Endodermal cell (in vitro differentiated cells): ENCODE results near the gene R3HCC1L. TPM values are rescaled to one million over a fixed set of nuclear protein-coding genes. Genes with fewer than 3 reads are reported as not detected.
A peak's percentile ranks its signal among the peaks of the same experiment; 100 is the strongest.

ENCODE experiments used
- DNase-seq: peaks from one replicate; pipeline ENCODE4 v3.0.0-alpha.2; 2017
- H3K27ac ChIP-seq: 2 replicates; pipeline ENCODE4 v1.5.1; 2013; ENCODE audit warnings: mild to moderate bottlenecking, low read depth, low read length, moderate library complexity
- H3K27me3 ChIP-seq: 2 replicates; pipeline ENCODE4 v1.6.1; 2013; ENCODE audit warnings: mild to moderate bottlenecking, low read length, moderate library complexity; ENCODE audit not compliant: insufficient read depth, control insufficient read depth, poor library complexity, severe bottlenecking
- H3K36me3 ChIP-seq: 2 replicates; pipeline ENCODE4 v1.7.0; 2013; ENCODE audit warnings: mild to moderate bottlenecking, low read length, moderate library complexity; ENCODE audit not compliant: control insufficient read depth, insufficient read depth
- H3K4me1 ChIP-seq: one replicate; pipeline ENCODE4 v1.7.0; 2013; ENCODE audit warnings: low read length; ENCODE audit not compliant: control insufficient read depth, insufficient read depth
- H3K4me3 ChIP-seq: 2 replicates; pipeline ENCODE4 v1.5.1; 2013; ENCODE audit warnings: mild to moderate bottlenecking, low read length, moderate library complexity
- H3K9ac ChIP-seq: 2 replicates; pipeline ENCODE4 v1.6.1; 2013; ENCODE audit warnings: mild to moderate bottlenecking, low read length, moderate library complexity; ENCODE audit not compliant: poor library complexity, severe bottlenecking; ENCODE audit errors: extremely low read depth
- H3K9me3 ChIP-seq: 2 replicates; pipeline ENCODE4 v1.6.1; 2013; ENCODE audit warnings: mild to moderate bottlenecking, low read length, moderate library complexity; ENCODE audit not compliant: control insufficient read depth
- H3K27ac Mint-ChIP-seq: 2 replicates; pipeline ENCODE4 v1.8.0; 2020; ENCODE audit warnings: mixed read lengths
- H3K27me3 Mint-ChIP-seq: 2 replicates; pipeline ENCODE4 v1.8.0; 2021; ENCODE audit warnings: mild to moderate bottlenecking, mixed read lengths; ENCODE audit not compliant: insufficient read depth
- H3K36me3 Mint-ChIP-seq: 2 replicates; pipeline ENCODE4 v1.8.0; 2020; ENCODE audit warnings: low read depth, mixed read lengths
- H3K4me1 Mint-ChIP-seq: 2 replicates; pipeline ENCODE4 v1.8.0; 2020; ENCODE audit warnings: mixed read lengths
- H3K4me3 Mint-ChIP-seq: 2 replicates; pipeline ENCODE4 v1.8.0; 2020; ENCODE audit warnings: mild to moderate bottlenecking, moderate library complexity, mixed read lengths
- H3K9me3 Mint-ChIP-seq: 2 replicates; pipeline ENCODE4 v1.8.0; 2020; ENCODE audit warnings: mild to moderate bottlenecking, mixed read lengths
- CTCF ChIP-seq: fragments of 200-600 bp; sonication (generic); conservative IDR thresholded peaks from 2 replicates; pipeline ENCODE4 v1.5.0; 2021; ENCODE audit warnings: antibody characterized with exemption, mild to moderate bottlenecking
- whole genome bisulfite sequencing, 2 experiments: methylation state at CpG; one replicate each; pipeline versions ENCODE4 v1.1.5 to v1.1.7; 2013; ENCODE audit warnings: missing lambda C conversion rate in 2 of 2, mixed read lengths in 1 of 2; ENCODE audit not compliant: insufficient coverage in 1 of 2, insufficient read length in 1 of 2; 5-methylcytosine and 5-hydroxymethylcytosine counted together
- total RNA-seq, 2 donors: library from RNA; stranded (reverse); fragmentation: NEBNext Ultra II Directional in 1 of 2; extraction: Animal tissue kit (Norgen Biotek cat#: 25700) in 1 of 2; gene quantifications; 2 replicates in 1 of 2; 3 replicates in 1 of 2; pipeline ENCODE4 v1.2.1, GENCODE V29; 2021

Gene R3HCC1L
- total RNA-seq, 2 donors from 2014 or later, result 16.1 to 18.1 TPM

- Histone ChIP-seq H3K9me3 (no peaks in the 10 kb centered on the region), H3K4me3 (peak within 1 kb of the TSS; percentile 23), H3K4me1 (peaks cover 5% of the 10 kb centered on the region), H3K9ac (peak within 1 kb of the TSS; percentile 15), H3K27me3 (no peaks in the 10 kb centered on the region), H3K27ac (no peak within 1 kb of the TSS), H3K36me3 (no peaks in the 10 kb centered on the region)
- no peak for TF ChIP-seq CTCF
- Mint-ChIP-seq H3K4me3 (peak within 1 kb of the TSS; percentile 63), H3K4me1 (peaks cover 26% of the 10 kb centered on the region), H3K36me3 (no peaks in the 10 kb centered on the region), H3K9me3 (no peaks in the 10 kb centered on the region), H3K27me3 (peaks cover 26% of the 10 kb centered on the region), H3K27ac (no peak within 1 kb of the TSS)
- peak; percentile 80 for DNase-seq
- 22 to 29% methylated on average over 21 to 60 of the region's 75 CpGs for WGBS, 2 experiments
Observed at GRCh38 chr10:98267894-98268693, 133.6 kb downstream of the R3HCC1L start, which contains the start of gene LOXL4. LOXL4 (minus strand) TSS chr10:98268194; CDS start chr10:98263019, 5,175 bp downstream.

- H3K9me3 Mint-ChIP-seq, result no peaks in the 10 kb centered on the region
- peak overlapping the region; percentile 15 for H3K9ac ChIP-seq
Observed at GRCh38 chr10:98268694-98269431, 134.4 kb downstream of the R3HCC1L start.

More at GRCh38 chr10:98268694-98269431, 134.4 kb downstream of the R3HCC1L start:
- H3K9me3 ChIP-seq, result no peaks in the 10 kb centered on the region
- 30 to 46% methylated on average over 6 to 17 of the region's 17 CpGs for WGBS, 2 experiments
- no peak for TF ChIP-seq CTCF
- H3K36me3 Mint-ChIP-seq, result no peaks in the 10 kb centered on the region
- H3K4me3 ChIP-seq, result no peak overlapping the region
- H3K27ac ChIP-seq, result no peak overlapping the region
- peak overlapping the region; percentile 63 for H3K4me3 Mint-ChIP-seq
- no peaks in the 10 kb centered on the region for H3K27me3 ChIP-seq
- peaks cover 27% of the 10 kb centered on the region for H3K4me1 Mint-ChIP-seq
- no peaks in the 10 kb centered on the region for H3K36me3 ChIP-seq
- H3K4me1 ChIP-seq, result peaks cover 5% of the 10 kb centered on the region
- H3K27ac Mint-ChIP-seq, result no peak overlapping the region
- peaks cover 26% of the 10 kb centered on the region for H3K27me3 Mint-ChIP-seq
- DNase-seq, result no peak
